GM12878 (cell line): ENCODE data around the gene AKAP1. TPM values are rescaled to one million over a fixed set of nuclear protein-coding genes. Genes with fewer than 3 reads are reported as not detected.

ENCODE experiments used
- ATAC-seq: fragments of 200-7000 bp; cut with Tn5 transposase; 3 replicates; pipeline ENCODE4 v1.9.1; 2020; ENCODE audit warnings: mild to moderate bottlenecking, moderate library complexity
- BruUV-seq: library from RNA; stranded (reverse); fragments of 400-500 nt; replicated peaks from 2 replicates; lab custom pipeline; 2021; lab: Mats Ljungman, UMichigan
- CTCF ChIA-PET: fragments of 300-600 bp; sonication (Branson Sonifier 250); formaldehyde crosslinking; extraction: SDS; loops from one replicate; lab custom pipeline; 2021; ENCODE audit warnings: inconsistent platforms; lab: Yijun Ruan, JAX
- POLR2A ChIA-PET: fragments of 350-600 bp; formaldehyde crosslinking; extraction: SDS; loops from one replicate; lab custom pipeline; 2021; ENCODE audit warnings: inconsistent platforms; lab: Charles Lee
- RAD21 ChIA-PET: fragments of 300-600 bp; sonication (Branson Sonifier 250); formaldehyde crosslinking; loops from one replicate; lab custom pipeline; 2023; ENCODE audit warnings: antibody characterized with exemption; ENCODE audit not compliant: unreplicated experiment; lab: Charles Lee
- SMC1A ChIA-PET: fragments of 300-600 bp; sonication (Branson Sonifier 250); formaldehyde crosslinking; loops from one replicate; lab custom pipeline; 2023; ENCODE audit not compliant: unreplicated experiment, uncharacterized antibody; lab: Charles Lee
- DNase-seq: peaks from one replicate; pipeline ENCODE4 v3.0.0-alpha.2; 2011; ENCODE audit warnings: low read depth, low spot score
- FAIRE-seq: peaks from 3 replicates; lab custom pipeline; 2011; peaks lifted over from hg19 to GRCh38; lab: Jason Lieb, UNC
- H2AFZ ChIP-seq: 2 replicates; pipeline ENCODE4 v1.6.0; 2011; ENCODE audit warnings: low read depth, low read length, control low read depth; ENCODE audit not compliant: control insufficient read depth
- H3K27ac ChIP-seq: 2 replicates; pipeline ENCODE4 v1.5.1; 2011; ENCODE audit warnings: control low read depth; ENCODE audit not compliant: control insufficient read depth, insufficient read depth
- H3K27me3 ChIP-seq, 2 experiments: replicated peaks in 1 of 2; 2 replicates each; pipeline versions ENCODE4 v1.6.0 to v1.6.1; 2011; ENCODE audit warnings: low read length in 1 of 2; ENCODE audit not compliant: control insufficient read depth in 2 of 2, insufficient read depth in 2 of 2
- H3K36me3 ChIP-seq, 2 experiments: 2 replicates each; pipeline ENCODE4 v1.5.1; 2011; ENCODE audit warnings: low read length in 1 of 2; ENCODE audit not compliant: control insufficient read depth in 2 of 2, insufficient read depth in 2 of 2
- H3K4me1 ChIP-seq: 2 replicates; pipeline ENCODE4 v1.6.1; 2011; ENCODE audit warnings: mild to moderate bottlenecking, low read length, moderate library complexity, mixed read lengths; ENCODE audit not compliant: control insufficient read depth, insufficient read depth
- H3K4me2 ChIP-seq: 2 replicates; pipeline ENCODE4 v1.6.0; 2011; ENCODE audit warnings: control low read depth; ENCODE audit not compliant: control insufficient read depth, insufficient read depth
- H3K4me3 ChIP-seq: fragments of 200-600 bp; sonication (generic); 2 replicates; pipeline ENCODE4 v1.5.1; 2016
- H3K79me2 ChIP-seq: 2 replicates; pipeline ENCODE4 v1.6.0; 2011; ENCODE audit warnings: low read length; ENCODE audit not compliant: control insufficient read depth, insufficient read depth
- H3K9ac ChIP-seq: 2 replicates; pipeline ENCODE4 v1.8.0; 2011; ENCODE audit warnings: low read length, control low read depth, mixed read lengths; ENCODE audit not compliant: control insufficient read depth, insufficient read depth
- H3K9me3 ChIP-seq: replicated peaks from 3 replicates; pipeline ENCODE4 v1.5.1; 2011; ENCODE audit warnings: mild to moderate bottlenecking, low read length; ENCODE audit not compliant: control insufficient read depth, insufficient read depth
- H4K20me1 ChIP-seq: 2 replicates; pipeline ENCODE4 v1.6.0; 2011; ENCODE audit not compliant: control insufficient read depth, insufficient read depth
- CBX3 ChIP-seq: fragments of 200-600 bp; sonication (generic); IDR thresholded peaks from 2 replicates; pipeline ENCODE4 v1.6.1; 2016; ENCODE audit warnings: low read depth, borderline replicate concordance
- CHD4 ChIP-seq: fragments of 200-600 bp; sonication (generic); IDR thresholded peaks from 2 replicates; pipeline ENCODE4 v1.6.1; 2016; ENCODE audit warnings: mild to moderate bottlenecking
- IKZF1 ChIP-seq: fragments of 450-650 bp; conservative IDR thresholded peaks from 2 replicates; pipeline ENCODE4 v1.6.1; 2017; ENCODE audit warnings: antibody characterized with exemption, mild to moderate bottlenecking
- JUND ChIP-seq: IDR thresholded peaks from 2 replicates; pipeline ENCODE4 v1.6.1; 2012; ENCODE audit warnings: low read depth, mild to moderate bottlenecking, low read length, improper control_type of control experiment, moderate library complexity
- MTA2 ChIP-seq: fragments of 450-650 bp; IDR thresholded peaks from 2 replicates; pipeline ENCODE4 v1.6.1; 2016; ENCODE audit warnings: low read depth, mild to moderate bottlenecking, moderate library complexity
- NRF1 ChIP-seq: conservative IDR thresholded peaks from 2 replicates; pipeline ENCODE4 v1.6.1; 2011; ENCODE audit warnings: mild to moderate bottlenecking, low read depth, low read length, improper control_type of control experiment
- PAX5 ChIP-seq: IDR thresholded peaks from 2 replicates; pipeline ENCODE4 v1.6.1; 2011; ENCODE audit warnings: low read depth, low read length, borderline replicate concordance
- RCOR1 ChIP-seq: conservative IDR thresholded peaks from 2 replicates; pipeline ENCODE4 v1.6.1; 2012; ENCODE audit warnings: low read depth, low read length, improper control_type of control experiment
- SIN3A ChIP-seq: IDR thresholded peaks from 2 replicates; pipeline ENCODE4 v1.6.1; 2012; ENCODE audit warnings: low read depth, low read length, improper control_type of control experiment
- SIX5 ChIP-seq: IDR thresholded peaks from 2 replicates; pipeline ENCODE4 v1.6.1; 2011; ENCODE audit warnings: mild to moderate bottlenecking, low read depth, low read length, moderate library complexity; ENCODE audit not compliant: severe bottlenecking
- SMAD1 ChIP-seq: fragments of 450-650 bp; IDR thresholded peaks from 2 replicates; pipeline ENCODE4 v1.6.1; 2018; ENCODE audit warnings: mild to moderate bottlenecking, low read depth; ENCODE audit not compliant: partially characterized antibody
- SREBF2 ChIP-seq: IDR thresholded peaks from 2 replicates; pipeline ENCODE4 v1.6.1; 2012; ENCODE audit warnings: mild to moderate bottlenecking, low read length
- SRF ChIP-seq, 2 experiments: IDR thresholded peaks; 2 replicates each; pipeline ENCODE4 v1.6.1; 2011; ENCODE audit warnings: low read depth in 2 of 2, low read length in 2 of 2, mild to moderate bottlenecking in 1 of 2, moderate library complexity in 1 of 2
- STAT3 ChIP-seq: IDR thresholded peaks from 2 replicates; pipeline ENCODE4 v1.6.1; 2011; ENCODE audit warnings: low read depth, low read length, improper control_type of control experiment
- ZNF24 ChIP-seq: fragments of 450-650 bp; IDR thresholded peaks from 2 replicates; pipeline ENCODE4 v1.6.1; 2017; ENCODE audit warnings: antibody characterized with exemption, mild to moderate bottlenecking
- WGBS: methylation state at CpG from one replicate; pipeline ENCODE4 v1.1.6; 2016; ENCODE audit warnings: low lambda C conversion rate; ENCODE audit not compliant: insufficient replicate concordance, insufficient coverage; ENCODE audit errors: missing lambda C conversion rate; 5-methylcytosine and 5-hydroxymethylcytosine counted together
- in situ Hi-C: fragments of 300-500 bp; cut with MboI; formaldehyde crosslinking; loops from 9 replicates; pipeline ENCODE4 v1.14.3; 2018; ENCODE audit warnings: mixed read lengths
- intact Hi-C: fragments of 100-400 bp; cut with micrococcal nuclease; formaldehyde crosslinking; loops from one replicate; pipeline ENCODE4 v1.14.2; 2022; ENCODE audit not compliant: unreplicated experiment
- polyA plus RNA-seq, 11 experiments: library from polyadenylated mRNA; depleted of rRNA in 4 of 11; unstranded in 6 of 11; stranded (reverse) in 5 of 11; fragments of >200 nt; fragmentation: Nextera tagmentation in 4 of 11; fragmentation: Illumina TruSeq in 1 of 11; extraction: Ambion mirVana in 4 of 11; extraction: Trizol in 1 of 11; gene quantifications; 1 replicate in 1 of 11; 2 replicates in 10 of 11; pipeline versions ENCODE4 v1.2.1 to v1.2.3, GENCODE V29; 2011 to 2016; ENCODE audit warnings: inconsistent platforms in 2 of 11, missing spikeins in 2 of 11, low read depth in 1 of 11
- total RNA-seq, 4 experiments: library from RNA; depleted of rRNA in 3 of 4; stranded (reverse); fragments of >200 nt in 3 of 4; fragmentation: Illumina TruSeq in 1 of 4; extraction: Trizol in 1 of 4; gene quantifications; 2 replicates each; pipeline versions ENCODE4 v1.2.1 to v1.2.3, GENCODE V29; 2013 to 2021
- TF ChIP-seq, protein P1 (sequence below): fragments of 450-650 bp; IDR thresholded peaks from 2 replicates; pipeline ENCODE4 v1.6.1; 2017; ENCODE audit warnings: mild to moderate bottlenecking, low read depth, inconsistent platforms; ENCODE audit not compliant: poor library complexity, severe bottlenecking
- TF ChIP-seq, protein P2 (sequence below): IDR thresholded peaks from 2 replicates; pipeline ENCODE4 v1.6.1; 2011; ENCODE audit warnings: mild to moderate bottlenecking, low read depth, low read length, moderate library complexity; ENCODE audit not compliant: insufficient replicate concordance

AKAP1 gene
- total and polyA plus RNA-seq, 10 of the 15 experiments (the other 5 are each of a cell fraction or from before 2014, with no cell fraction given), result 11.9 to 50.5 (median 38.1) TPM

DNA sequence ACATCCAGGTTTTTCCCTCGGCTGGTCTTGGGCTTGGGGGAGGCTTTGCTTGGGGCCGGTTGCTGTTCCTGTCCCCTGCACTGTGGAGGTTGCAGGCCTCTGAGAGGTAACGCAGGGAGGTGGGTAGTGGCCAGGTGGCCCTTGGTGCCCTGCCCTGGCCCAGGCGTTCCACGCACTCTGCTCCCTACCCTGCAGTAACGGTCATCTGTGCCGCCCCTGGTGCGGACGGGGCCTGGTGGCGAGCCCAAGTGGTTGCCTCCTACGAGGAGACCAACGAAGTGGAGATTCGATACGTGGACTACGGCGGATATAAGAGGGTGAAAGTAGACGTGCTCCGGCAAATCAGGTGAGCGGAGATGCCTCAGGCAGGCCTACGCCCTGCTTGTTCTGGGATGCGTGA is 30.9 kb downstream of the AKAP1 start:
- in situ Hi-C loops, result no loop called here
- H3K4me1 ChIP-seq, result no peaks in the 10 kb centered on the region
- SMC1A ChIA-PET, result no interaction called here
- TF ChIP-seq SMAD1, result no peak
- TF ChIP-seq CHD4, result no peak
- TF ChIP-seq, protein P1, sequence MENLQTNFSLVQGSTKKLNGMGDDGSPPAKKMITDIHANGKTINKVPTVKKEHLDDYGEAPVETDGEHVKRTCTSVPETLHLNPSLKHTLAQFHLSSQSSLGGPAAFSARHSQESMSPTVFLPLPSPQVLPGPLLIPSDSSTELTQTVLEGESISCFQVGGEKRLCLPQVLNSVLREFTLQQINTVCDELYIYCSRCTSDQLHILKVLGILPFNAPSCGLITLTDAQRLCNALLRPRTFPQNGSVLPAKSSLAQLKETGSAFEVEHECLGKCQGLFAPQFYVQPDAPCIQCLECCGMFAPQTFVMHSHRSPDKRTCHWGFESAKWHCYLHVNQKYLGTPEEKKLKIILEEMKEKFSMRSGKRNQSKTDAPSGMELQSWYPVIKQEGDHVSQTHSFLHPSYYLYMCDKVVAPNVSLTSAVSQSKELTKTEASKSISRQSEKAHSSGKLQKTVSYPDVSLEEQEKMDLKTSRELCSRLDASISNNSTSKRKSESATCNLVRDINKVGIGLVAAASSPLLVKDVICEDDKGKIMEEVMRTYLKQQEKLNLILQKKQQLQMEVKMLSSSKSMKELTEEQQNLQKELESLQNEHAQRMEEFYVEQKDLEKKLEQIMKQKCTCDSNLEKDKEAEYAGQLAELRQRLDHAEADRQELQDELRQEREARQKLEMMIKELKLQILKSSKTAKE, result no peak
- no peak for TF ChIP-seq SIN3A
- no peak for TF ChIP-seq STAT3
- no peak for TF ChIP-seq SREBF2
- H3K9me3 ChIP-seq, result no peaks in the 10 kb centered on the region
- H3K79me2 ChIP-seq, result no peaks in the 10 kb centered on the region
- H3K4me2 ChIP-seq, result no peak overlapping the region
- no peak overlapping the region for H3K9ac ChIP-seq
- BruUV-seq, result no TSS peak
- CTCF ChIA-PET, result no interaction called here
- POLR2A ChIA-PET, result no interaction called here
- DNase-seq, result no peak
- H3K27me3 ChIP-seq, result no peaks in the 10 kb centered on the region
- H3K27ac ChIP-seq, result no peak overlapping the region
- intact Hi-C loops, result no loop called here
- no peak for ATAC-seq
- no peak for FAIRE-seq
- H3K4me3 ChIP-seq, result no peak overlapping the region
- RAD21 ChIA-PET, result no interaction called here
- H3K36me3 ChIP-seq, result peaks cover 29 to 45% of the 10 kb centered on the region in 2 experiments; a peak in 3 of 4 replicates
- WGBS, result 98% methylated on average over 21 of the region's 21 CpGs
- H4K20me1 ChIP-seq, result peaks cover 4% of the 10 kb centered on the region; the same call in 1 of the 2 replicates
- H2AFZ ChIP-seq, result no peak overlapping the region

DNA sequence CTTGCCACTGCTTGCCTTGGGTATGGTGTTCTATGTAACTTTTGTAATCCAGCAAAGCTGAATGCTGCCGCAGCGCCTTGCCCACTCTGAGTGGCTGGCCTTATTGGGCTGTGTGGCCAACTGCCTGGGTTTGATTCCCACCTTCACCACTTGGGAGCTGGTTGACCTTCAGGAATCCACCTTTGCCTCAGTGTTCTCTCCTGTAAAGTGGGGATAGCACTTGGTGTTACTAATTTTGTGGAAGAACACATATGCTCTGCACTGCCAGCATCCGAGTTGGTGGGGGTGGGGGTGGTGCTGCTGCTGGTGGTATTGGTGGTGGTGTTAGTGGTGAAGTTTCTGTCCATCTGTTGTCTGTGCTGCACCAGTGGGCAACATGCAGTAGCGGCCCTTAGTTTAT is 32.8 kb downstream of the AKAP1 start:
- intact Hi-C loops, result no loop called here
- H3K4me3 ChIP-seq, result no peak overlapping the region
- no peaks in the 10 kb centered on the region for H3K4me1 ChIP-seq
- no peak overlapping the region for H3K9ac ChIP-seq
- H3K27me3 ChIP-seq, result no peaks in the 10 kb centered on the region
- FAIRE-seq (no peak), DNase-seq (no peak), ATAC-seq (no peak)
- no peaks in the 10 kb centered on the region for H3K79me2 ChIP-seq
- H4K20me1 ChIP-seq, result peaks cover 4% of the 10 kb centered on the region; the same call in 1 of the 2 replicates
- BruUV-seq, result no TSS peak
- H3K27ac ChIP-seq, result no peak overlapping the region
- WGBS, result 83% methylated on average over 4 of the region's 4 CpGs
- ChIA-PET CTCF (interaction anchor here (0.5 to 1.0 kb wide), 3 partner anchors 11 to 33 kb away, joined by 3 read pairs; no protein-coding TSS in a partner anchor), RAD21 (no interaction called here), SMC1A (no interaction called here), POLR2A (no interaction called here)
- peaks cover 22 to 33% of the 10 kb centered on the region in 2 experiments; a peak in 3 of 4 replicates for H3K36me3 ChIP-seq
- no peak overlapping the region for H2AFZ ChIP-seq
- H3K9me3 ChIP-seq, result no peaks in the 10 kb centered on the region
- no peak overlapping the region for H3K4me2 ChIP-seq
- in situ Hi-C loops, result no loop called here
- TF ChIP-seq SIX5 (no peak), SRF (IDR thresholded peaks at IDR 0.05; ENCODE audit: low read depth in 2 of 2, low read length in 2 of 2) (no peak), NRF1 (no peak), PAX5 (no peak), MTA2 (no peak), IKZF1 (no peak), ZNF24 (no peak), JUND (no peak), RCOR1 (no peak), CBX3 (no peak)
- TF ChIP-seq, protein P2, sequence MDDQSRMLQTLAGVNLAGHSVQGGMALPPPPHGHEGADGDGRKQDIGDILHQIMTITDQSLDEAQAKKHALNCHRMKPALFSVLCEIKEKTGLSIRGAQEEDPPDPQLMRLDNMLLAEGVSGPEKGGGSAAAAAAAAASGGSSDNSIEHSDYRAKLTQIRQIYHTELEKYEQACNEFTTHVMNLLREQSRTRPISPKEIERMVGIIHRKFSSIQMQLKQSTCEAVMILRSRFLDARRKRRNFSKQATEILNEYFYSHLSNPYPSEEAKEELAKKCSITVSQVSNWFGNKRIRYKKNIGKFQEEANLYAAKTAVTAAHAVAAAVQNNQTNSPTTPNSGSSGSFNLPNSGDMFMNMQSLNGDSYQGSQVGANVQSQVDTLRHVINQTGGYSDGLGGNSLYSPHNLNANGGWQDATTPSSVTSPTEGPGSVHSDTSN, result no peak
